Testis (tissue), 3 donors: Measurements from ENCODE around the gene MACROD2. TPM values are rescaled to one million over a fixed set of nuclear protein-coding genes. Genes with fewer than 3 reads are reported as not detected.

ENCODE experiments used
- DNase-seq: peaks from one replicate; pipeline ENCODE4 v3.0.0-alpha.2; 2019
- H3K27ac ChIP-seq, 2 donors: fragments of 200-600 bp; sonication (generic); one replicate each; pipeline ENCODE4 v1.5.1; 2019
- H3K27me3 ChIP-seq: fragments of 200-600 bp; sonication (generic); one replicate; pipeline ENCODE4 v1.5.1; 2019
- H3K36me3 ChIP-seq: fragments of 200-600 bp; sonication (generic); one replicate; pipeline ENCODE4 v1.5.1; 2017; ENCODE audit warnings: low read depth; ENCODE audit errors: missing control alignments
- H3K4me1 ChIP-seq: fragments of 200-600 bp; sonication (generic); one replicate; pipeline ENCODE4 v1.5.1; 2019
- H3K4me3 ChIP-seq, 2 donors: fragments of 200-600 bp; sonication (generic); one replicate each; pipeline ENCODE4 v1.5.1; 2017 to 2019
- H3K9me3 ChIP-seq: fragments of 200-600 bp; sonication (generic); one replicate; pipeline ENCODE4 v1.5.1; 2017
- CTCF ChIP-seq, 3 experiments: fragments of 450-650 bp in 2 of 3; fragments of 200-600 bp in 1 of 3; sonication (generic) in 1 of 3; IDR thresholded peaks; one replicate each; pipeline ENCODE4 v1.5.1; 2016 to 2019; ENCODE audit warnings: antibody characterized with exemption in 3 of 3, mild to moderate bottlenecking in 2 of 3, moderate library complexity in 1 of 3
- POLR2A ChIP-seq: fragments of 450-650 bp; IDR thresholded peaks from one replicate; pipeline ENCODE4 v1.6.1; 2017; ENCODE audit warnings: antibody characterized with exemption, mild to moderate bottlenecking, moderate library complexity
- WGBS, 2 donors: methylation state at CpG; one replicate each; pipeline ENCODE4 v1.1.5; 2018; 5-methylcytosine and 5-hydroxymethylcytosine counted together
- intact Hi-C: fragments of 100-400 bp; cut with DNase I; formaldehyde crosslinking; loops from one replicate; pipeline ENCODE4 v1.15.1; 2023; ENCODE audit warnings: low total_unique reads
- polyA plus RNA-seq: library from polyadenylated mRNA; stranded (reverse); fragments of 350-450 nt; fragmentation: Illumina TruSeq; extraction: RNeasy Lipid Tissue Mini Kit (QIAGEN cat#74804); gene quantifications from one replicate; pipeline ENCODE4 v1.2.3, GENCODE V29; 2014; ENCODE audit warnings: low read depth, low replicate concordance; ENCODE audit not compliant: insufficient read depth
- total RNA-seq, 2 donors: library from RNA; depleted of rRNA; stranded (reverse); fragments of >200 nt; gene quantifications; one replicate each; pipeline ENCODE4 v1.2.3, GENCODE V29; 2016

The MACROD2 gene
- total and polyA plus RNA-seq, 3 donors from 2014 or later = 12.6 to 20.6 (median 16.8) TPM

- 87 to 91% methylated on average over 5 of the region's 5 CpGs for WGBS, 2 donors
These were observed 1069.4 kb downstream of the MACROD2 start for GRCh38 chr20:15064741-15065140.

GRCh38 chr20:15065794-15066193 is 1070.5 kb downstream of the MACROD2 start:
- intact Hi-C loops = no loop called here
- Histone ChIP-seq H3K9me3 (no peaks in the 10 kb centered on the region), H3K4me3 (no peak overlapping the region), H3K27ac (no peak overlapping the region), H3K27me3 (no peaks in the 10 kb centered on the region), H3K36me3 (no peaks in the 10 kb centered on the region), H3K4me1 (no peaks in the 10 kb centered on the region)
- WGBS, 2 donors = 70 to 71% methylated on average over 3 of the region's 3 CpGs
- DNase-seq = no peak
- no peak for TF ChIP-seq POLR2A
- no peak for TF ChIP-seq CTCF (IDR thresholded peaks at IDR 0.05)

More at GRCh38 chr20:15064741-15065140, 1069.4 kb downstream of the MACROD2 start:
- H3K4me1 ChIP-seq = no peaks in the 10 kb centered on the region
- intact Hi-C loops = no loop called here
- H3K27ac ChIP-seq = no peak overlapping the region
- H3K36me3 ChIP-seq = no peaks in the 10 kb centered on the region
- H3K4me3 ChIP-seq = no peak overlapping the region
- no peaks in the 10 kb centered on the region for H3K9me3 ChIP-seq
- DNase-seq = no peak
- H3K27me3 ChIP-seq = no peaks in the 10 kb centered on the region
- no peak for TF ChIP-seq POLR2A
- no peak for TF ChIP-seq CTCF (IDR thresholded peaks at IDR 0.05)

GRCh38 chr20:15068486-15068885 is 1073.2 kb downstream of the MACROD2 start:
- no peaks in the 10 kb centered on the region for H3K4me1 ChIP-seq
- no peaks in the 10 kb centered on the region for H3K36me3 ChIP-seq
- H3K9me3 ChIP-seq = no peaks in the 10 kb centered on the region
- H3K27me3 ChIP-seq = no peaks in the 10 kb centered on the region
- DNase-seq = no peak
- TF ChIP-seq POLR2A = no peak
- TF ChIP-seq CTCF (IDR thresholded peaks at IDR 0.05) = no peak
- no peak overlapping the region for H3K4me3 ChIP-seq
- H3K27ac ChIP-seq = no peak overlapping the region
- intact Hi-C loops = no loop called here

GRCh38 chr20:15069355-15069754 is 1074.0 kb downstream of the MACROD2 start:
- intact Hi-C loops = no loop called here
- H3K36me3 ChIP-seq = no peaks in the 10 kb centered on the region
- H3K4me3 ChIP-seq = no peak overlapping the region
- no peak for TF ChIP-seq CTCF (IDR thresholded peaks at IDR 0.05)
- no peak for TF ChIP-seq POLR2A
- DNase-seq = no peak
- 100% methylated on average over 2 of the region's 2 CpGs for WGBS, 2 donors
- H3K27ac ChIP-seq = no peak overlapping the region
- no peaks in the 10 kb centered on the region for H3K9me3 ChIP-seq
- no peaks in the 10 kb centered on the region for H3K4me1 ChIP-seq
- H3K27me3 ChIP-seq = no peaks in the 10 kb centered on the region

GRCh38 chr20:15071085-15071808 is 1075.9 kb downstream of the MACROD2 start:
- H3K27me3 ChIP-seq = no peaks in the 10 kb centered on the region
- H3K9me3 ChIP-seq = no peaks in the 10 kb centered on the region
- intact Hi-C loops = no loop called here
- WGBS, 2 donors = 77 to 84% methylated on average over 2 of the region's 2 CpGs
- no peaks in the 10 kb centered on the region for H3K36me3 ChIP-seq
- H3K4me3 ChIP-seq = no peak overlapping the region
- TF ChIP-seq CTCF (IDR thresholded peaks at IDR 0.05) = no peak
- TF ChIP-seq POLR2A = no peak
- no peak overlapping the region for H3K27ac ChIP-seq
- no peak for DNase-seq
- no peaks in the 10 kb centered on the region for H3K4me1 ChIP-seq
